Heart left ventricle (tissue), 16 donors: ENCODE measurements around the gene NTM. TPM values are rescaled to one million over a fixed set of nuclear protein-coding genes. Genes with fewer than 3 reads are reported as not detected.

ENCODE experiments used
- ATAC-seq, 4 donors: fragments of 200-7000 bp; cut with Tn5 transposase; one replicate each; pipeline ENCODE4 v1.9.1; 2020 to 2022; ENCODE audit warnings: moderate library complexity in 4 of 4, mild to moderate bottlenecking in 3 of 4, moderate number of reproducible peaks in 1 of 4
- DNase-seq, 5 donors: peaks; one replicate each; pipeline ENCODE4 v3.0.0-alpha.2; 2020
- H3K27ac ChIP-seq, 12 donors: fragments of 200-600 bp; sonication (generic) in 4 of 12; one replicate each; pipeline versions ENCODE4 v1.5.0 to v1.8.0; 2016 to 2022; ENCODE audit warnings: mild to moderate bottlenecking in 2 of 12
- H3K27me3 ChIP-seq, 9 donors: fragments of 200-600 bp; sonication (generic) in 2 of 9; one replicate each; pipeline versions ENCODE4 v1.5.1 to v1.8.0; 2016 to 2022; ENCODE audit warnings: mild to moderate bottlenecking in 3 of 9
- H3K36me3 ChIP-seq, 9 donors: fragments of 200-600 bp; sonication (generic) in 2 of 9; one replicate each; pipeline versions ENCODE4 v1.5.0 to v1.8.0; 2018 to 2022; ENCODE audit warnings: mild to moderate bottlenecking in 2 of 9
- H3K4me1 ChIP-seq, 12 donors: fragments of 200-600 bp; sonication (generic) in 4 of 12; one replicate each; pipeline versions ENCODE4 v1.5.0 to v1.8.0; 2016 to 2022; ENCODE audit warnings: mild to moderate bottlenecking in 3 of 12
- H3K4me3 ChIP-seq, 12 donors: fragments of 200-600 bp; sonication (generic) in 4 of 12; one replicate each; pipeline versions ENCODE4 v1.5.0 to v1.8.0; 2017 to 2022; ENCODE audit warnings: mild to moderate bottlenecking in 9 of 12, moderate library complexity in 4 of 12
- H3K9me3 ChIP-seq, 12 donors: fragments of 200-600 bp; sonication (generic) in 4 of 12; one replicate each; pipeline versions ENCODE4 v1.5.0 to v1.8.0; 2016 to 2022; ENCODE audit warnings: mild to moderate bottlenecking in 1 of 12
- CTCF ChIP-seq, 12 donors: fragments of 200-600 bp; sonication (generic) in 4 of 12; IDR thresholded peaks; one replicate each; pipeline versions ENCODE4 v1.5.0 to v1.8.0; 2018 to 2022; ENCODE audit warnings: antibody characterized with exemption in 12 of 12, mild to moderate bottlenecking in 5 of 12
- POLR2A ChIP-seq, 2 donors: fragments of 450-650 bp; IDR thresholded peaks; one replicate each; pipeline ENCODE4 v1.6.1; 2017; ENCODE audit warnings: antibody characterized with exemption in 2 of 2, mild to moderate bottlenecking in 2 of 2, moderate library complexity in 2 of 2
- WGBS, 4 donors: extraction: QIAGEN DNeasy Blood & Tissue Kit in 2 of 4; methylation state at CpG; one replicate each; pipeline versions ENCODE4 v1.1.5 to v1.1.7; 2013 to 2018; 5-methylcytosine and 5-hydroxymethylcytosine counted together
- intact Hi-C, 10 donors: fragments of 100-400 bp; cut with DNase I; formaldehyde crosslinking; loops; one replicate each; pipeline versions ENCODE4 v1.11.1 to v1.14.2; 2022
- polyA plus RNA-seq, 2 donors: library from polyadenylated mRNA; stranded (reverse); fragments of 200-250 nt; gene quantifications; one replicate each; pipeline ENCODE4 v1.2.3, GENCODE V29; 2013
- total RNA-seq, 9 donors: library from RNA; depleted of rRNA in 2 of 9; stranded (reverse); fragments of >200 nt in 2 of 9; fragmentation: NEBNext Ultra II Directional in 3 of 9; extraction: Animal tissue kit (Norgen Biotek cat#: 25700) in 3 of 9; gene quantifications; one replicate each; pipeline versions ENCODE4 v1.1.0 to v1.2.4, GENCODE V29; 2016 to 2023
- donor health status: ischemic (EF 13 %, LVEDD 7.1; RV severe dilation, severe dysfunction).
- donor health status: healthy with polysubstance abuse.
- donor health status: DM: no; HTN: yes; CAD: no.
- donor health status: DM: no; HTN: no; CAD: no.
- donor health status: ischemic (EF 25% LVEDD 6.9; RV normal size, moderate dysfunction).
- donor health status: ischemic (EF 25% LVEDD 5.7; RV mildly dilated, moderate dysfunction).
- donor health status: healthy.
- donor health status: DM: yes; HTN: yes; CAD: no.
- donor health status: ischemic (EF 35%, LVEDD 5.7; RV mildly dilated, moderate dysfunction).
- donor health status: nonischemic (EF 11% LVEDD 7.7; RV severe dilation, severe dysfunction).
- donor health status: DM: yes; HTN: yes; CAD: no.
- donor health status: PGD.
- donor health status: ischemic (EF 29% LVEDD 5.4; RV normal size, mild dysfunction).
- donor health status: nonischemic (EF 23%, LVEDD 6.1; RV moderate dilation, normal function).

Gene NTM
- total and polyA plus RNA-seq, 11 donors: 0.40 to 7.7 (median 1.5) TPM

GRCh38 chr11:132057266-132057665 is 686.9 kb downstream of the NTM start:
- WGBS, 4 donors: 58 to 76% (median 66%) methylated on average over 3 of the region's 3 CpGs
- no peak for TF ChIP-seq CTCF (IDR thresholded peaks at IDR 0.05)
- no peak for TF ChIP-seq POLR2A (IDR thresholded peaks at IDR 0.05)
- peak overlapping the region in 1 of 12 donors; percentile 77 for H3K27ac ChIP-seq
- peaks cover 0 to 14% (median 1%) of the 10 kb centered on the region in 12 donors for H3K4me1 ChIP-seq
- ATAC-seq (no peak), DNase-seq (no peak)
- no peaks in the 10 kb centered on the region for H3K36me3 ChIP-seq
- H3K27me3 ChIP-seq: no peaks in the 10 kb centered on the region
- intact Hi-C loops: no loop called here
- H3K4me3 ChIP-seq: no peak overlapping the region
- H3K9me3 ChIP-seq: no peaks in the 10 kb centered on the region

- ATAC-seq: peak in 3 of 4 donors; percentile 53 to 68 (median 64)
- TF ChIP-seq CTCF (IDR thresholded peaks at IDR 0.05) (no peak), POLR2A (IDR thresholded peaks at IDR 0.05) (no peak)
- Histone ChIP-seq H3K36me3 (no peaks in the 10 kb centered on the region), H3K9me3 (no peaks in the 10 kb centered on the region), H3K4me3 (no peak overlapping the region), H3K4me1 (peaks cover 0 to 14% (median 1%) of the 10 kb centered on the region in 12 donors), H3K27me3 (no peaks in the 10 kb centered on the region), H3K27ac (peak overlapping the region in 4 of 12 donors; percentile 3 to 77 (median 12))
- intact Hi-C loops: no loop called here
- 64 to 76% (median 66%) methylated on average over 8 of the region's 8 CpGs for WGBS, 4 donors
- DNase-seq: peak in 3 of 5 donors; percentile 13 to 61 (median 40)
These were observed 687.9 kb downstream of the NTM start for GRCh38 chr11:132058211-132058772.

DNA sequence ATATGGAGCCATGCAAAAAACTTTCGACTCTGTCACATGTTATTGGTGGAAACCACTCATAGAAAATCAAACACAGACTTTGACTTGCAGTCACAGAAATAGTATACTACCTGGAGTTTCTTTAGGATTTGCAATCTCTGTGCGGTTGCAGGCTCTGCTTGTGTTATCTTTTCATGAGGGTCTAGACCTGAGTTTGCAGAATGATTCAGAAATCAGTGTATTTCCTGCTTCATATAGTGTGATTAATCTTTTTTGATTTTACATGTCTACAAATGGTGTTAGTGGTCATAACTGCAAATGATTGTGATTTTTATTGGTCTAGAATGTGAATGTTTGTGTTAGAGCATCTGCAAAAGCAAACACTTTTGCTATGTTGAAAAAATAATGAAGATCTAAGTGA is 690.2 kb downstream of the NTM start:
- Histone ChIP-seq H3K4me1 (peaks cover 0 to 14% (median 1%) of the 10 kb centered on the region in 12 donors), H3K9me3 (no peaks in the 10 kb centered on the region), H3K36me3 (no peaks in the 10 kb centered on the region), H3K27me3 (no peaks in the 10 kb centered on the region), H3K27ac (no peak overlapping the region), H3K4me3 (no peak overlapping the region)
- TF ChIP-seq CTCF (IDR thresholded peaks at IDR 0.05) (no peak), POLR2A (IDR thresholded peaks at IDR 0.05) (no peak)
- ATAC-seq (no peak), DNase-seq (no peak)
- 76 to 83% (median 81%) methylated on average over 2 of the region's 2 CpGs for WGBS, 4 donors
- intact Hi-C loops: no loop called here

GRCh38 chr11:132062031-132062430 is 691.6 kb downstream of the NTM start:
- H3K9me3 ChIP-seq: peaks cover 0 to 12% (median 0%) of the 10 kb centered on the region in 12 donors
- TF ChIP-seq CTCF (IDR thresholded peaks at IDR 0.05) (no peak), POLR2A (IDR thresholded peaks at IDR 0.05) (no peak)
- DNase-seq (no peak), ATAC-seq (no peak)
- 69 to 97% (median 91%) methylated on average over 1 of the region's 1 CpG for WGBS, 4 donors
- intact Hi-C loops: no loop called here
- H3K4me1 ChIP-seq: peaks cover 0 to 10% (median 0%) of the 10 kb centered on the region in 12 donors
- no peaks in the 10 kb centered on the region for H3K36me3 ChIP-seq
- no peak overlapping the region for H3K4me3 ChIP-seq
- H3K27me3 ChIP-seq: no peaks in the 10 kb centered on the region
- H3K27ac ChIP-seq: no peak overlapping the region
